Measurements from ENCODE around the gene ZFYVE21. TPM values are rescaled to one million over a fixed set of nuclear protein-coding genes. Genes with fewer than 3 reads are reported as not detected.

Gene ZFYVE21
- total RNA-seq, 2 experiments from 2014 or later = 8.0 to 8.9 TPM

DNA sequence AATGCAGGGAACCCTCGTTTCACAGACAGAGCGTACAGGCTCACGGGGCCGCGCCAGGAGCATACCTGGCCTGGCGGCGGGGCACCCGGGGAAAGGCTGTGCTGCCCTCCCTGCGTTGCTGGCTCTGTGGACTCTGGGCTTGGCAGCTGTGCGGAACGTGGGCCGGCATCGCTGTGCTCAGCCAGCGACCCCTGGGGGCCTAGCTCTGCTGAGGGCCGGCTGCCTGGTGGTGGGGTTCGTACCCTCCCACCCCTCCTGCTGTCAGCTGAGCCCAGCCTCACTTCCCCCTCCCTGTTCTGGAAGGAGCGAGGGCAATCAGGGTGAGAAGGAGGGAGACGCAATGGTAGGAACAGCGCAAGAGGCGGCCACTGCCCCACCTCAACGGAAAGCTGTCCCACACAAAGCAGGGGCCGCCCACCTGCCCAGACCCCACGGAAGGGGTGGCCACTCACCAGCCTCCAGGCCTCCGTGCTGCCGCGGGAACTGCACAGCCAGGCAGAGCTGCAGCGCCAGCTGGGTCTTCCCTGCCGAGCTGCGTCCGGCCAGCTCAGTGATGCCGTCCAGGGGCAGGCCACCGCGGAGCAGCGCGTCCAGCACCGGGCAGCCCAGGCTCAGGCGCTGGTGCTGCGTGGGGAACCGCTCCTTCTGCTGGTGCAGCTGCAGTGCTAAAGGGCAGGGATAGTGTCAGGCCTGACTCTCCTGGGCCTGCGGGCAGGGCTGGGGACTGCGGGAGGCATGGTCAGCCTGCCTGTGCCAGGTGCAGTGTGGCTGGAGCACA lies 8.9 kb upstream of the ZFYVE21 start:
- Mint-ChIP-seq H3K27ac (no peak overlapping the region), H3K9me3 (no peaks in the 10 kb centered on the region), H3K36me3 (peaks cover 15% of the 10 kb centered on the region), H3K27me3 (no peaks in the 10 kb centered on the region), H3K4me1 (peaks cover 8% of the 10 kb centered on the region), H3K4me3 (no peak overlapping the region)
- DNase-seq = no peak

GRCh38 chr14:103707329-103708263 lies 8.0 kb upstream of the ZFYVE21 start:
- Mint-ChIP-seq H3K27ac (no peak overlapping the region), H3K4me1 (peaks cover 8% of the 10 kb centered on the region), H3K9me3 (no peaks in the 10 kb centered on the region), H3K4me3 (no peak overlapping the region), H3K36me3 (peaks cover 15% of the 10 kb centered on the region), H3K27me3 (no peaks in the 10 kb centered on the region)
- DNase-seq = no peak

DNA sequence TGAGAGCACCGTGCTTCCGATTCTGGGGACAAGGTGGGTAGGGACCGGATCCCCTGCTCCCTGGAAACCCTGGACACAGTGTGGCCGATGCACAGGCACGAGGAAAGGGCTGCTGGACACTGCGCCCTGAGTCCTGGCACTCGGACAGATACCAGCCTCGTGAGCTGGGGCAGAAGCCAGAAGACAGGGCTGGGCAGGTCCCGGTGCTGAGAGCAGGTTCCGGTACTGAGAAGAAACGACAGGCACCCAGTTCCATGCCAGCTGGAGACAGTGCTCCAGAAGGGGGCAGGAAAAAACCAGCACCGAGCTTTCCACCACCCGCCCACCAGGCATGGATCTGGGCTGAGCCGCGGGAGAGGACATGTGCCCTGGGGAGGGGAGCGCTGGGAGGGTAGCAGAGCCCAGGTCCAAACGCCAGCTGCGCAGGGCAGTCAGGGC lies 6.8 kb upstream of the ZFYVE21 start:
- DNase-seq = no peak
- Mint-ChIP-seq H3K9me3 (no peaks in the 10 kb centered on the region), H3K27ac (no peak overlapping the region), H3K27me3 (no peaks in the 10 kb centered on the region), H3K4me3 (no peak overlapping the region), H3K4me1 (peaks cover 14% of the 10 kb centered on the region), H3K36me3 (peaks cover 12% of the 10 kb centered on the region)

GRCh38 chr14:103709814-103710213 lies 5.8 kb upstream of the ZFYVE21 start:
- Mint-ChIP-seq H3K4me3 (no peak overlapping the region), H3K4me1 (peaks cover 16% of the 10 kb centered on the region), H3K27me3 (no peaks in the 10 kb centered on the region), H3K36me3 (peaks cover 19% of the 10 kb centered on the region), H3K27ac (no peak overlapping the region), H3K9me3 (no peaks in the 10 kb centered on the region)
- DNase-seq = no peak

DNA sequence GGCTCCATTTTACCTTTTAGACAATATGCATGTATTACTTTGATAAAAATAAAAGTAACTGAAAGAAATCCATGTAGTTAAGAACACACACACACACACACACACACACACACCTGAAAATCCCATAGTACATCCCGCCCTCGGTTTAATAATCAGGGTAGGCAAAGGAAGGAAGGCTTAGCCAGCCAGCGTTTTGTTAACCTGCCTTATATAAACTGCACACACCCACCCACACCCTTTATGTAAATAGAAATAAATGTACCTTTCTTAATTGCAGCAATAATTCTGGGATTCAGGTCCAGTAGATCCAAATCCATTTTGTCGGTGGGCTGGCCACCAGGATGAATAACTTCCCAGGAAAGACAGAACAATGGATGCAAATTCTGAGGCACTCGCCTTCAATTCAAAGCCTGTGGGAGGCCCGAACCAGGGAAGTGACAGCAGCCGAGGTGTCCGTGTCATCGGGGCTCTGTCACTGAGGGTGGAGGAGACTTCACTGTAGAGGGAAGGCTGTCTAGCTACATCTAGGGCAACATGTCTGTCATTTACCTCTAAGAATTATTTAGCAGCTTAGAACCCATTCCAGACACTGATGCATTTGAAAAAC lies 4.7 kb upstream of the ZFYVE21 start:
- Mint-ChIP-seq H3K9me3 (no peaks in the 10 kb centered on the region), H3K27ac (no peak overlapping the region)

DNA sequence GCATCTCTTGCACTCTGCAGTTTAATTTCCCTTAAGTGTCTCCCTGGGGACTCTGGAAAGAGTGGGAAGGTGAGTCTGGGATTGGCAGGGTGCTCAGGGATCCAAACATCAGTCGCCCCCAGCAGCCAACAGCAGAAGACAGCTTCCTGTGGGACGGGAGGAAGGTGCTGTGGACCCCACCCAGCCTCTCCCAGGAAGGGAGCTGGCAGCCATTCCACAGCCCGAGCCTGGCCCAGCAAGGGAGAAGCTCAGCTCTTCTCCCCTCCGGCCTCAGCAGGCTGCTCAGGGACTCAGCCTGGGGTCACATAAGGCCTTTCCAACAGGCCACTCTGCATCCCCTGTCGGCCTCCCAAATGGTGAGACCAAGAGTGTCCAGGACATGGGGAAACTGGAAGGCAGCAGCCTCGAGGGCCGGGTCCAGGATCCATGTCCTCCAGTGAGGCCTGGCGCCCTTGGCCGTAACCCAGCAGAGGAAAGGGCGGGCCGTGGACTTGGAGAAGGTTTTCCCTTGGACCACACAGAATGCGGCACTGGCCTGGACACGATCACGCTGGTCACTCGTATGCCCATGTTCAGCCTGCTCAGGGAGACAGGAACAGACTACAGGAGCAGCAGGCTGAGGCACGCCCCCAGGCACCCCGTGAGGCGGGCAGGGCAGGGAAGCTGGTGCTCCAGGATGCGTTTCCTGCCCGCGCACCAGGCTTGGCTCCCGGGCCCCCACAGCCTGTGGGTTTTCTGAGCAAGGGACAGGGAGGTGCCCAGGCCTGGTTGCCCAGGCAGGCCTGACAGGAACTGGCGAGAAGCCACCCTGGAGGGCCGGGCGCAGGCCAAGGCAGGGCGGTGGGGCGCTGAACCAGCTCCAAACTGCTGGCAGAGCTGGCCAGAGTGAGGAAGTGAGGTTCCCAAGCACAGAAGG lies 3.8 kb upstream of the ZFYVE21 start:
- peaks cover 20% of the 10 kb centered on the region for H3K36me3 Mint-ChIP-seq
- peak overlapping the region; percentile 48 for H3K27ac Mint-ChIP-seq
- DNase-seq = no peak
- H3K4me3 Mint-ChIP-seq = no peak overlapping the region
- peaks cover 20% of the 10 kb centered on the region for H3K4me1 Mint-ChIP-seq
- peaks cover 3% of the 10 kb centered on the region for H3K27me3 Mint-ChIP-seq
- H3K9me3 Mint-ChIP-seq = no peaks in the 10 kb centered on the region

More for the DNA sequence above, 4.7 kb upstream of the ZFYVE21 start:
- Mint-ChIP-seq H3K36me3 (peaks cover 20% of the 10 kb centered on the region), H3K27me3 (peaks cover 3% of the 10 kb centered on the region), H3K4me1 (peaks cover 16% of the 10 kb centered on the region), H3K4me3 (no peak overlapping the region)
- DNase-seq = no peak

- no peak for DNase-seq
- H3K27me3 Mint-ChIP-seq = peaks cover 3% of the 10 kb centered on the region
- H3K9me3 Mint-ChIP-seq = no peaks in the 10 kb centered on the region
- H3K4me3 Mint-ChIP-seq = peak overlapping the region; percentile 10
- peaks cover 28% of the 10 kb centered on the region for H3K4me1 Mint-ChIP-seq
- H3K36me3 Mint-ChIP-seq = peaks cover 20% of the 10 kb centered on the region
- peak overlapping the region; percentile 2 for H3K27ac Mint-ChIP-seq
Observed at GRCh38 chr14:103712633-103713247, 2.9 kb upstream of the ZFYVE21 start.

GRCh38 chr14:103713304-103714062 lies 2.1 kb upstream of the ZFYVE21 start:
- H3K4me3 Mint-ChIP-seq = peak overlapping the region; percentile 90
- DNase-seq = no peak
- H3K27ac Mint-ChIP-seq = peak overlapping the region; percentile 29
- no peaks in the 10 kb centered on the region for H3K9me3 Mint-ChIP-seq
- peaks cover 30% of the 10 kb centered on the region for H3K4me1 Mint-ChIP-seq
- peaks cover 19% of the 10 kb centered on the region for H3K36me3 Mint-ChIP-seq
- H3K27me3 Mint-ChIP-seq = peaks cover 3% of the 10 kb centered on the region

DNA sequence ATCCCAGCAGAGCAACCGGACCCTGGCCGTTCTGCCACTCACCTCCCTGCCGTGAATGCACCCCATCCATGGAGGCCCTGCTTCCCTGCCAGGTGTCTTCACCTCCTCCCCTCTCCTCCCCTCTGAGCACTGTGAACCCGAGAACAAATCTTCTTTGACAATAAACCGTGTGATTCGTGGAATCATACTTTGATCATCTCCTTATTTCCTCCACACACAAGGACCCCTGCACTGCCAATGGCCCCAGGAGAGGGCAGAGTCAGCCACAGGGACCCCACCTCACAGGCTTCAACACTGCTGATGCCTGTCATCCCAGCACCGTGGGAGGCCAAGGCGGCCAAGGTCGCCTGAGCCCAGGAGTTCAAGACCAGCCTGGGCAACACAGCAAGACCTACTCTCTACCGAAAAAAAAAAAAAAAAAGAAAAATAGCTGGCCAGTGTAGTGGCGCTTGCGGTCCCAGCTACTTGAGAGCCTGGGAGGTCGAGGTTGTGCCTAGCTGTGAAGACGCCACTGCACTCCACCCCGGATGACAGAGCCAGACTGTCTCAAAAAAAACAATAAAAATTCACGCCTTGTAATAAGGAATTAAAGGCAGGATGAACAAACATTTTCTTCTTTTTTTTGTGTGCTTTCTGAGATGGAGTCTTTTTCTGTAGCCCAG lies 1.4 kb upstream of the ZFYVE21 start:
- peaks cover 19% of the 10 kb centered on the region for H3K36me3 Mint-ChIP-seq
- peak overlapping the region; percentile 90 for H3K4me3 Mint-ChIP-seq
- no peak for DNase-seq
- peak overlapping the region; percentile 85 for H3K27ac Mint-ChIP-seq
- H3K4me1 Mint-ChIP-seq = peaks cover 30% of the 10 kb centered on the region
- H3K9me3 Mint-ChIP-seq = no peaks in the 10 kb centered on the region
- H3K27me3 Mint-ChIP-seq = peaks cover 3% of the 10 kb centered on the region

- peak; percentile 46 for DNase-seq
- Mint-ChIP-seq H3K4me1 (peaks cover 39% of the 10 kb centered on the region), H3K27me3 (peaks cover 3% of the 10 kb centered on the region), H3K36me3 (peaks cover 17% of the 10 kb centered on the region), H3K9me3 (no peaks in the 10 kb centered on the region), H3K27ac (no peak overlapping the region), H3K4me3 (peak overlapping the region; percentile 78)
Observed at GRCh38 chr14:103716091-103716801, 636 bp downstream of the ZFYVE21 start.

DNA sequence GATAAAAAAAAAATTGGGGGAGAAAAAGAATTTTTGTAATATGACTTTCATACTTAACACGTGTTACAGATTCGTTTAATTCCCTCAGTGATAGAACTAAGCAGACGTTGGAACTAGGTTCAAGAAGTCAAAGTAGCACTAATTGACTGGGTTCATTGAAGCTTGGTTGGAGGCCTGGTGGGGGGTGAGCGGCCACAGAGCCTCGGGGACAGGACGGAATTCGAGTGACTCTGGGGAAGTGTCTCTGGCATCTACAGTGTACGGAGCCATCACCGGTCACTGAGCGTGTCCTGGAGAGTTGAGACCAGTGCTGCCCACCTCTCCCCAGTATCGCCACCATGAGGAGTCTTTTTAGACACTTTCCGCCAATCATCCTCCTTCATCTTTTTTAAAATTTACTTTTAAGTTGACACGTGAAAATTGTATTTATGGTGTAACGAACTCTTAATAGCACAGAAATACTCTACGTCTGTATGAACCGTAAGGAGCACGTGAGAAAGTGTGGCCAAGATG lies 1.3 kb downstream of the ZFYVE21 start:
- DNase-seq = no peak
- peaks cover 37% of the 10 kb centered on the region for H3K4me1 Mint-ChIP-seq
- peaks cover 3% of the 10 kb centered on the region for H3K27me3 Mint-ChIP-seq
- no peak overlapping the region for H3K27ac Mint-ChIP-seq
- peak overlapping the region; percentile 78 for H3K4me3 Mint-ChIP-seq
- H3K36me3 Mint-ChIP-seq = peaks cover 17% of the 10 kb centered on the region
- no peaks in the 10 kb centered on the region for H3K9me3 Mint-ChIP-seq

GRCh38 chr14:103718572-103718971 lies 3.0 kb downstream of the ZFYVE21 start:
- peaks cover 16% of the 10 kb centered on the region for H3K36me3 Mint-ChIP-seq
- H3K4me3 Mint-ChIP-seq = no peak overlapping the region
- peaks cover 3% of the 10 kb centered on the region for H3K27me3 Mint-ChIP-seq
- H3K9me3 Mint-ChIP-seq = no peaks in the 10 kb centered on the region
- DNase-seq = no peak
- peaks cover 30% of the 10 kb centered on the region for H3K4me1 Mint-ChIP-seq
- no peak overlapping the region for H3K27ac Mint-ChIP-seq

Data from activated naive CD8-positive, alpha-beta T cell treated with anti-CD3 and anti-CD28 coated beads for 36 hours (primary cell).